OCI-LY1 (cell line): ENCODE results near the gene POC1A.
"Not testable (repeated sequence)": the region's sequence is repeated elsewhere in the genome, so short reads cannot be mapped to it uniquely, and the experiment has no call there.

Experiments used
- H2AFZ ChIP-seq: fragments of 200-600 bp; sonication (generic), shearing (Covaris generic); 2 replicates; pipeline ENCODE4 v1.6.0; 2014; ENCODE audit warnings: antibody characterized with exemption, mild to moderate bottlenecking, low read length
- H3F3A ChIP-seq: fragments of 200-600 bp; sonication (generic), shearing (Covaris generic); 2 replicates; pipeline ENCODE4 v1.6.0; 2014; ENCODE audit warnings: mild to moderate bottlenecking, antibody characterized with exemption, low read length, moderate library complexity; ENCODE audit not compliant: insufficient read depth
- H3K27ac ChIP-seq: fragments of 200-600 bp; sonication (generic); 2 replicates; pipeline ENCODE4 v1.5.1; 2014; ENCODE audit warnings: low read length, mixed run types, mild to moderate bottlenecking, low read depth; ENCODE audit not compliant: poor library complexity, severe bottlenecking
- H3K27me3 ChIP-seq: fragments of 200-600 bp; sonication (generic); 2 replicates; pipeline ENCODE4 v1.6.0; 2014; ENCODE audit warnings: antibody characterized with exemption, mild to moderate bottlenecking, low read length, moderate library complexity; ENCODE audit not compliant: insufficient read depth
- H3K36me3 ChIP-seq: fragments of 200-600 bp; sonication (generic); 2 replicates; pipeline ENCODE4 v1.6.1; 2014; ENCODE audit warnings: mild to moderate bottlenecking, antibody characterized with exemption, low read length, moderate library complexity, mixed read lengths; ENCODE audit not compliant: insufficient read depth
- H3K4me1 ChIP-seq: fragments of 200-600 bp; sonication (generic); 2 replicates; pipeline ENCODE4 v1.5.1; 2014; ENCODE audit warnings: mild to moderate bottlenecking, low read length, moderate library complexity; ENCODE audit not compliant: insufficient read depth, severe bottlenecking
- H3K4me2 ChIP-seq: fragments of 200-600 bp; sonication (generic), shearing (Covaris generic); 2 replicates; pipeline ENCODE4 v1.6.1; 2014; ENCODE audit warnings: low read length
- H3K4me3 ChIP-seq: fragments of 200-600 bp; sonication (generic); 2 replicates; pipeline ENCODE4 v1.5.1; 2014; ENCODE audit warnings: low read length, low read depth, mild to moderate bottlenecking, mixed read lengths; ENCODE audit not compliant: poor library complexity, severe bottlenecking
- H3K79me2 ChIP-seq: fragments of 200-600 bp; shearing (Covaris generic); 2 replicates; pipeline ENCODE4 v1.6.1; 2016; ENCODE audit warnings: mixed run types, low read length, mixed read lengths; ENCODE audit not compliant: insufficient read depth
- H3K9ac ChIP-seq: fragments of 200-600 bp; sonication (generic), shearing (Covaris generic); 2 replicates; pipeline ENCODE4 v1.6.1; 2014; ENCODE audit warnings: mild to moderate bottlenecking, low read length, mixed read lengths
- H3K9me2 ChIP-seq: fragments of 200-600 bp; sonication (generic), shearing (Covaris generic); 2 replicates; pipeline ENCODE4 v1.6.1; 2014; ENCODE audit warnings: low read depth, mild to moderate bottlenecking, low read length, mixed read lengths
- H3K9me3 ChIP-seq: fragments of 200-600 bp; shearing (Covaris generic); 2 replicates; pipeline ENCODE4 v1.6.1; 2014; ENCODE audit warnings: low read length, mixed read lengths
- H4K20me1 ChIP-seq: fragments of 200-600 bp; sonication (generic), shearing (Covaris generic); 2 replicates; pipeline ENCODE4 v1.6.0; 2016; ENCODE audit warnings: mild to moderate bottlenecking, low read length; ENCODE audit not compliant: insufficient read depth
- CTCF ChIP-seq: fragments of 200-600 bp; sonication (generic), shearing (Covaris generic); IDR thresholded peaks from 2 replicates; pipeline ENCODE4 v1.5.1; 2017; ENCODE audit warnings: mild to moderate bottlenecking, antibody characterized with exemption, low read length, moderate library complexity, mixed read lengths
- EZH2 ChIP-seq: fragments of 200-600 bp; sonication (generic), shearing (Covaris generic); IDR thresholded peaks from 2 replicates; pipeline ENCODE4 v1.8.0; 2017; ENCODE audit warnings: borderline replicate concordance, mixed run types, mild to moderate bottlenecking, antibody characterized with exemption, low read length, moderate library complexity, mixed read lengths

The POC1A gene

GRCh38 chr3:52172262-52172757 is 18.1 kb upstream of the POC1A start:
- no peaks in the 10 kb centered on the region for H3K9me3 ChIP-seq

GRCh38 chr3:52171514-52172261 is 17.5 kb upstream of the POC1A start:
- no peak overlapping the region for H3K27ac ChIP-seq
- TF ChIP-seq CTCF (no peak), EZH2 (no peak)
- no peaks in the 10 kb centered on the region for H3K27me3 ChIP-seq
- H3K4me2 ChIP-seq = no peak overlapping the region
- no peak overlapping the region for H3K9ac ChIP-seq
- no peaks in the 10 kb centered on the region for H3K9me2 ChIP-seq
- H4K20me1 ChIP-seq = no peaks in the 10 kb centered on the region
- H3K79me2 ChIP-seq = no peaks in the 10 kb centered on the region
- H3K4me3 ChIP-seq = no peak overlapping the region
- H3K4me1 ChIP-seq = peaks cover 4% of the 10 kb centered on the region
- no peaks in the 10 kb centered on the region for H3K9me3 ChIP-seq
- no peaks in the 10 kb centered on the region for H3F3A ChIP-seq
- no peaks in the 10 kb centered on the region for H3K36me3 ChIP-seq
- H2AFZ ChIP-seq = no peak overlapping the region

More at GRCh38 chr3:52172262-52172757, 18.1 kb upstream of the POC1A start:
- H3K27me3 ChIP-seq = no peaks in the 10 kb centered on the region
- H3K4me2 ChIP-seq = no peak overlapping the region
- H3K9ac ChIP-seq = no peak overlapping the region
- H3K36me3 ChIP-seq = no peaks in the 10 kb centered on the region
- H3K4me3 ChIP-seq = no peak overlapping the region
- H4K20me1 ChIP-seq = no peaks in the 10 kb centered on the region
- H3K9me2 ChIP-seq = no peaks in the 10 kb centered on the region
- H3K27ac ChIP-seq = no peak overlapping the region
- TF ChIP-seq CTCF = no peak
- no peak for TF ChIP-seq EZH2
- H3F3A ChIP-seq = no peaks in the 10 kb centered on the region
- no peaks in the 10 kb centered on the region for H3K79me2 ChIP-seq
- no peak overlapping the region for H2AFZ ChIP-seq
- peaks cover 4% of the 10 kb centered on the region for H3K4me1 ChIP-seq

DNA sequence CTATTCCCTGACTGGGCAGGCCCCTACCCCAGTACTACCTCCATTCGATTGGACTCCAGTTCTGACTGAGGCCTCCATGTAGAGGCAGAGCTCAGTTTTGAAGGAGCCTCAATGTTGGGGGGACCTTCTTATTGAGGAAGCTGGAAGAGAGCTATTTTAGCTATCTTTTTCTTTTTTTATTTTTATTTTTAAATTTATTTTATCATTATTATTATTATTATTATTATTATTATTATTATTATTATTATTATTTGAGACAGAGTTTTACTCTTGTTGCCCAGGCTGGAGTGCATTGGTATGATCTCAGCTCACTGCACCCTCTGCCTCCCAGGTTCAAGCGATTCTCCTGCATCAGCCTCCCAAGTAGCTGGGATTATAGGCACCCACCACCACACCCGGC is 16.0 kb upstream of the POC1A start:
- not testable (repeated sequence) for H3K4me1 ChIP-seq, H3K79me2 ChIP-seq, H3K9me2 ChIP-seq, H3K4me2 ChIP-seq, H3K27ac ChIP-seq, H3K27me3 ChIP-seq, H3K4me3 ChIP-seq, H4K20me1 ChIP-seq, H3K9me3 ChIP-seq, H3K9ac ChIP-seq, H3K36me3 ChIP-seq, H3F3A ChIP-seq, H2AFZ ChIP-seq

DNA sequence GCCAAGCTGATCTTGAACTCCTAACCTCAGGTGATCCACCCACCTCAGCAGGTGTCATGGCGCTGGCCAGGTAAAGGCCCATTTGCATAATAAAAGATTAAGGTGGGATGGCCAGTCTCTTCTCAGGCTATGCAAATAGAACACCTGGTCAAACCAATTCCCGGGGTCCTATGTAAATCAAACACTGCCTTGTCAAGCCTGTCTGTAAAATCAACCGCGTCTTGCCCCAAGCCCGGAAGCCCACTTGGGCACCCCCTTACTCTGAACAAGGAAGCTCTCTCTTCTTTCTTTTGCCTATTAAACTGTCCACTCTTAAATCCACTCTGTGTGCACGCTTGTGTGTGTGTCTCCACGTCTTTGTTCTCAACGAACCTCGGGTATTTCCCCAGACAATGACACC is 13.0 kb upstream of the POC1A start:
- H3K4me2 ChIP-seq = no peak overlapping the region
- no peaks in the 10 kb centered on the region for H3K79me2 ChIP-seq
- no peaks in the 10 kb centered on the region for H4K20me1 ChIP-seq
- no peaks in the 10 kb centered on the region for H3K9me2 ChIP-seq
- H3K4me1 ChIP-seq = peaks cover 4% of the 10 kb centered on the region
- TF ChIP-seq EZH2 (no peak), CTCF (no peak)
- no peak overlapping the region for H2AFZ ChIP-seq
- no peaks in the 10 kb centered on the region; the same call in 1 of the 2 replicates for H3K9me3 ChIP-seq
- H3K36me3 ChIP-seq = no peaks in the 10 kb centered on the region
- H3F3A ChIP-seq = no peaks in the 10 kb centered on the region
- no peak overlapping the region for H3K27ac ChIP-seq
- no peak overlapping the region for H3K9ac ChIP-seq
- H3K27me3 ChIP-seq = no peaks in the 10 kb centered on the region; the same call in 1 of the 2 replicates
- no peak overlapping the region for H3K4me3 ChIP-seq
